ENCODE measurements around the gene HOXA11. TPM values are rescaled to one million over a fixed set of nuclear protein-coding genes. Genes with fewer than 3 reads are reported as not detected.

Gene HOXA11
- total RNA-seq, 5 donors from 2014 or later (not counting 1 experiment from before 2014, with no cell fraction given): not detected

DNA sequence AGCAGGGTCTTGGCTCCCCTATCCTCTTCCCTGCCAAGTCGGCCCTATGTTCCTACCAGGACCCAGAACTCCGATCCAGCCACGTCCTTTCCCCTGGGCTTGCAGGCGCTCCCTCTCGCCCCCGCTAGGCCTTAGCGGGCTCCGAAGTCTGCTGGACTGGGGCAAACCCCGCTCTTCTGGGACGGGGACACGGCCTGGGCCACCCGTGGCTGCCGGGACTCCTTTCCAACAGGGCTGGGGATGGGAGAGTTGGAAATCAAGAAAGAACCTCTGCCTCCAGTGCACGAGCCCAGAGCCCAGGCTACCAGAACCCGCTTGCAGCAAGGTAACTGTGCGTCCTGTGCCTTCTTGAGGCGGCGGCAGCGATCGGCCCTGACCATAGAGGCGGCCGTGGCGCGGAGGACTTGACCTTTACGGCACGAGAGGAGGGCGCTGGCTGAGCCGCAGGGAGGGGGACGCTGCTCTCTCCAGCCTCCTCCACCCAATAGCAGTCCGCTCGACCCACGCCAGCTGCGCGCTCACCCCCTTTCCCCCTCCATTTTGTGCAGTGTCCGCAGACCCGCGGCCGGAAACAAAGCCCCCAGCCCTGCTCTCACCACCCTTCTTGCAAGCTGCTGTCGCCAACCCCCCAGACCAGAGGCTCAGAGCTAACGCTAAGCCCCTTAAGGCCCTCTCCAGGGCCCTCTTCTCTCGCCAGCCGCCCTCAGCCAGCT is 7.0 kb upstream of the HOXA11 start:
- ATAC-seq (replicated peaks in 1 of 4): no peak
- H3K9me3 Mint-ChIP-seq: no peaks in the 10 kb centered on the region
- H3K4me3 Mint-ChIP-seq: peak overlapping the region; percentile 41 to 65 (median 47)
- Histone ChIP-seq H3K4me3 (ENCODE audit: control insufficient read depth in 1 of 2, extremely low read depth in 1 of 2, low read length in 1 of 2) (peak overlapping the region; percentile 6 to 60), H3K27ac (ENCODE audit: low read length) (no peak overlapping the region), H3K27me3 (replicated peaks in 1 of 2; ENCODE audit: control insufficient read depth in 2 of 2, extremely low read depth in 1 of 2, insufficient read depth in 2 of 2, low read length in 1 of 2) (peaks cover 37 to 72% of the 10 kb centered on the region in 2 experiments), H3K4me1 (ENCODE audit: control insufficient read depth in 1 of 2, extremely low read depth in 1 of 2, insufficient read depth in 2 of 2, low read length in 2 of 2) (peaks cover 7 to 50% of the 10 kb centered on the region in 2 experiments), H3K36me3 (ENCODE audit: control insufficient read depth in 2 of 2, extremely low read depth in 1 of 2, insufficient read depth in 1 of 2, low read length in 1 of 2) (no peaks in the 10 kb centered on the region), H3K9me3 (no peaks in the 10 kb centered on the region)
- POLR2A ChIA-PET: no interaction called here
- DNase-seq: peak in 2 of 35 experiments; percentile 14 to 23
- peaks cover 77 to 90% of the 10 kb centered on the region in 2 donors for H3K27me3 Mint-ChIP-seq
- H3K4me1 Mint-ChIP-seq: peaks cover 46 to 55% (median 53%) of the 10 kb centered on the region in 3 donors
- H3K27ac Mint-ChIP-seq: no peak overlapping the region
- no peaks in the 10 kb centered on the region for H3K36me3 Mint-ChIP-seq
- WGBS (ENCODE audit: insufficient coverage): 11% methylated on average over 33 of the region's 42 CpGs
- CTCF ChIA-PET: interaction anchor here in 1 of 2 donors (0.5 kb wide), 1 partner anchor 833 kb away, joined by 3 read pairs; no protein-coding TSS in a partner anchor

DNA sequence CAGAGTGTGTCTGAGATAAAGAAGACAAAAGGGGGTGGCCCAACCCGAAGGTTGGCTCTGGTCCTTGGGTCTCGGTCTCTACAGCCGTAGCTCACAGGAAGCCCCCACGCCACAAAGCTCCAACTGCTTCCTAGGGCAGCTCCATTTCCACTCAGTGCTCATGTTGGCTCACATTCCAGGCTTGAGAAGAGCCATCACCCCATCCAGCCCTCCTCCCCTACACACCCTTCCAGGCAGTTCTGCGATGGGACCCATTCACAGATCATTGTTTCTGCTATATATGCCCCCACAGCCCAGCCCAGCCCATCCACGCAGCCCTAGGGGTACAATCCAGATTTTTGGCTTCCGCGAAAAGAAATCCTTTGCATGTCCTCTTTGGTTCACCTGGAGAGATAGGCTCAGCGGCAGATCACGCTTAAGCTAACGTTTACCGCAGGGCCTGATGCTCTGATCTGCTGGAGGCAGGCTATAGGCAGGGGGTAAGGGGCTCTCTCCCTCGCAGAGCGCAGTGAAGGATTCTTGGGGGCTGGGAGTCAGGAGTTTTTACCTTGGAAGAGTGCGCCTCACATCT is 6.2 kb upstream of the HOXA11 start:
- DNase-seq (peak in 3 of 35 experiments; percentile 8 to 23 (median 9)), ATAC-seq (replicated peaks in 1 of 4) (no peak)
- H3K36me3 ChIP-seq (ENCODE audit: control insufficient read depth in 2 of 2, extremely low read depth in 1 of 2, insufficient read depth in 1 of 2, low read length in 1 of 2): no peaks in the 10 kb centered on the region
- 54% methylated on average over 13 of the region's 15 CpGs for WGBS (ENCODE audit: insufficient coverage)
- Mint-ChIP-seq H3K4me3 (peak overlapping the region in 1 of 3 donors; percentile 65), H3K4me1 (peaks cover 48 to 58% (median 56%) of the 10 kb centered on the region in 3 donors), H3K27me3 (peaks cover 76 to 92% of the 10 kb centered on the region in 2 donors), H3K36me3 (no peaks in the 10 kb centered on the region), H3K27ac (peak overlapping the region in 1 of 2 donors; percentile 53), H3K9me3 (no peaks in the 10 kb centered on the region)
- POLR2A ChIA-PET: no interaction called here
- H3K27me3 ChIP-seq (replicated peaks in 1 of 2; ENCODE audit: control insufficient read depth in 2 of 2, extremely low read depth in 1 of 2, insufficient read depth in 2 of 2, low read length in 1 of 2): peaks cover 39 to 77% of the 10 kb centered on the region in 2 experiments
- H3K4me3 ChIP-seq (ENCODE audit: control insufficient read depth in 1 of 2, extremely low read depth in 1 of 2, low read length in 1 of 2): no peak overlapping the region
- peaks cover 8 to 53% of the 10 kb centered on the region in 2 experiments for H3K4me1 ChIP-seq (ENCODE audit: control insufficient read depth in 1 of 2, extremely low read depth in 1 of 2, insufficient read depth in 2 of 2, low read length in 2 of 2)
- no peaks in the 10 kb centered on the region for H3K9me3 ChIP-seq
- CTCF ChIA-PET: interaction anchor here in 1 of 2 donors (2.2 kb wide), 1 partner anchor 12 kb away, joined by 26 read pairs; no protein-coding TSS in a partner anchor
- no peak overlapping the region for H3K27ac ChIP-seq (ENCODE audit: low read length)

DNA sequence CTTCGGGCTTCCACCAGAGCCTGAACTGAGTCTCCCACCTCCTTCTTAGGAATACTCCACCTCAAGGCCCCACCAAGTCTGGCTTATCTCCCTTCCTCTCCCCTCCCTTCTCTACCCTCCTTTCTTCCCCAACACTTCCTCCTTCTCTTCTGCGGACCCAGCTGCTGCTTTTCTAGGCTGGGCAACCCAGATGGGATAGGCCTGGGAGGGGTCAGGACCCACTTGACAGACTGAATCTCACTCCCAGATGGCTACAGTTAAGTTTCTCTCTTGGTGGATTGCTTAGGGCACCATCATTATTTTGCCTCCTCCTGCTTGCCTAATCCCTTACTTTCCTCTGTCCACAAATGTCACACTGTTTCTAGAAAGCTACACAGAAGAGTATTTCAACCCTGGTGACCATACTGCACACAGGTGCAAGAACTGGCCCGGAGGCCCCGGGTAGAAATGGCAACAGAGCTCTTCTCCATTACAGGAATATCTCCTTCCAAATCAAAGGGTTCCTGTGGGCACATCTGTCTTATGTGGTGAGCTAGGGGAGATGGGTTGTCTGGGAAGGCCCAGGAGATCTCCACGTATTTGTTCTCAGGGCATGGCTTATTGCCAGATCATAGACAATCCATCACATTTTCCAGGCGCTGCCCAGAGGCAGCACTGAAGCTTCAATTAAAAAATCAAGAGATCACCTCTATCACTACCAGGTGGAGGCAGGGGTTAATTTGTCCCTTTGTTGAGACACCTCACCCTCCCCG is 5.1 kb upstream of the HOXA11 start:
- Histone ChIP-seq H3K4me3 (ENCODE audit: control insufficient read depth in 1 of 2, extremely low read depth in 1 of 2, low read length in 1 of 2) (no peak overlapping the region), H3K36me3 (ENCODE audit: control insufficient read depth in 2 of 2, extremely low read depth in 1 of 2, insufficient read depth in 1 of 2, low read length in 1 of 2) (no peaks in the 10 kb centered on the region), H3K27me3 (replicated peaks in 1 of 2; ENCODE audit: control insufficient read depth in 2 of 2, extremely low read depth in 1 of 2, insufficient read depth in 2 of 2, low read length in 1 of 2) (peaks cover 37 to 88% of the 10 kb centered on the region in 2 experiments), H3K4me1 (ENCODE audit: control insufficient read depth in 1 of 2, extremely low read depth in 1 of 2, insufficient read depth in 2 of 2, low read length in 2 of 2) (peaks cover 16 to 64% of the 10 kb centered on the region in 2 experiments), H3K27ac (ENCODE audit: low read length) (no peak overlapping the region), H3K9me3 (no peaks in the 10 kb centered on the region)
- 33% methylated on average over 1 of the region's 7 CpGs for WGBS (ENCODE audit: insufficient coverage)
- DNase-seq: peak in 3 of 35 experiments; percentile 4 to 17 (median 10)
- no peaks in the 10 kb centered on the region for H3K36me3 Mint-ChIP-seq
- peaks cover 78 to 96% of the 10 kb centered on the region in 2 donors for H3K27me3 Mint-ChIP-seq
- peak overlapping the region in 2 of 3 donors; percentile 22 to 79 for H3K4me3 Mint-ChIP-seq
- ChIA-PET CTCF (interaction anchor here in 1 of 2 donors (0.7 to 2.2 kb wide), 2 partner anchors 11 to 13 kb away, joined by 3 to 26 read pairs; no protein-coding TSS in a partner anchor), POLR2A (interaction anchor here in 1 of 2 donors (0.6 kb wide), 1 partner anchor 87 kb away, joined by 4 read pairs; no protein-coding TSS in a partner anchor)
- H3K27ac Mint-ChIP-seq: peak overlapping the region in 1 of 2 donors; percentile 58
- H3K4me1 Mint-ChIP-seq: peaks cover 59 to 69% (median 66%) of the 10 kb centered on the region in 3 donors
- no peak for ATAC-seq (replicated peaks in 1 of 4)
- no peaks in the 10 kb centered on the region for H3K9me3 Mint-ChIP-seq

DNA sequence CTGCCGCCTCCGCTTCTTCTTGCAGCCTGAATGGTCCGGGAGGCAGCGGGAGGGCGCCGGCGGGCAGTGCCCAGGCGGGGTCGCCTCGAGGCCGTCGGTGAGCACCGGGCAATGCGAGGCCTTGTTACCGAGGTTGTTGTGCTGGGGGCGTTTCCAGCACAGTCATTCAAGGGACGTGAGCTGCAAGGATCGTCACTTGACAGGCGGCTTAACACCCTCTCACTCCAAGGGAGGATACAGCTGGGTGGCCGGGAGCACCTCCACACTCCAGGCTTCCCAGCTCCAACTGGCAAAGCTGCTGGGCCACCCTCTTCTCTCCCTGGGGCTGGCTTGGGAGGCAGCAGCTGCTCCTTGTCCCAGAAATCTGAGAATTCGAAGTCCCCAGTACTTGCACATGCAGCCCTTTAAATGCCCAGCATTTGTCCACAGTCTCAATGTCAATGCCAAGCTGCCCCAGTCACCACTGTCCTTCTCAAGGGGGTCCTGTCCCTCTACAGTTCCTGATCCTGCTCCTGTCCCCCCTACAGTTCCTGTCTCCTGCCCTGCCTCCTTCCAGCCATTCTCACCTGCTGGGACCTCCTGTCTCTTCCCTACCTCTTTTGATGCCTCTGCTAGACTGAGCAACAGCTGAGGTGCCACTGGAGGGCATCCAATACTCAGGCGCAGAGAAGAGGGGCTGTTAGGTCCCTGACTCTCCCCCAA is 4.4 kb upstream of the HOXA11 start:
- POLR2A ChIA-PET: no interaction called here
- Histone ChIP-seq H3K4me3 (ENCODE audit: control insufficient read depth in 1 of 2, extremely low read depth in 1 of 2, low read length in 1 of 2) (peak overlapping the region in 1 of 2 donors; percentile 70), H3K36me3 (ENCODE audit: control insufficient read depth in 2 of 2, extremely low read depth in 1 of 2, insufficient read depth in 1 of 2, low read length in 1 of 2) (no peaks in the 10 kb centered on the region), H3K27ac (ENCODE audit: low read length) (no peak overlapping the region), H3K27me3 (replicated peaks in 1 of 2; ENCODE audit: control insufficient read depth in 2 of 2, extremely low read depth in 1 of 2, insufficient read depth in 2 of 2, low read length in 1 of 2) (peaks cover 33 to 92% of the 10 kb centered on the region in 2 experiments), H3K4me1 (ENCODE audit: control insufficient read depth in 1 of 2, extremely low read depth in 1 of 2, insufficient read depth in 2 of 2, low read length in 2 of 2) (peaks cover 22 to 71% of the 10 kb centered on the region in 2 experiments), H3K9me3 (no peaks in the 10 kb centered on the region)
- DNase-seq (peak in 4 of 35 experiments; percentile 11 to 22 (median 14)), ATAC-seq (replicated peaks in 1 of 4) (peak in 1 of 4 experiments; percentile 6)
- CTCF ChIA-PET: interaction anchor here in 1 of 2 donors (0.6 to 2.2 kb wide), 3 partner anchors 10 to 21 kb away, joined by 3 to 26 read pairs (median 3); no protein-coding TSS in a partner anchor
- Mint-ChIP-seq H3K27me3 (peaks cover 76 to 96% of the 10 kb centered on the region in 2 donors), H3K4me1 (peaks cover 66 to 76% (median 73%) of the 10 kb centered on the region in 3 donors), H3K36me3 (no peaks in the 10 kb centered on the region), H3K27ac (peak overlapping the region; percentile 34 to 58), H3K4me3 (peak overlapping the region in 2 of 3 donors; percentile 24 to 79), H3K9me3 (no peaks in the 10 kb centered on the region)
- 30% methylated on average over 14 of the region's 22 CpGs for WGBS (ENCODE audit: insufficient coverage)

DNA sequence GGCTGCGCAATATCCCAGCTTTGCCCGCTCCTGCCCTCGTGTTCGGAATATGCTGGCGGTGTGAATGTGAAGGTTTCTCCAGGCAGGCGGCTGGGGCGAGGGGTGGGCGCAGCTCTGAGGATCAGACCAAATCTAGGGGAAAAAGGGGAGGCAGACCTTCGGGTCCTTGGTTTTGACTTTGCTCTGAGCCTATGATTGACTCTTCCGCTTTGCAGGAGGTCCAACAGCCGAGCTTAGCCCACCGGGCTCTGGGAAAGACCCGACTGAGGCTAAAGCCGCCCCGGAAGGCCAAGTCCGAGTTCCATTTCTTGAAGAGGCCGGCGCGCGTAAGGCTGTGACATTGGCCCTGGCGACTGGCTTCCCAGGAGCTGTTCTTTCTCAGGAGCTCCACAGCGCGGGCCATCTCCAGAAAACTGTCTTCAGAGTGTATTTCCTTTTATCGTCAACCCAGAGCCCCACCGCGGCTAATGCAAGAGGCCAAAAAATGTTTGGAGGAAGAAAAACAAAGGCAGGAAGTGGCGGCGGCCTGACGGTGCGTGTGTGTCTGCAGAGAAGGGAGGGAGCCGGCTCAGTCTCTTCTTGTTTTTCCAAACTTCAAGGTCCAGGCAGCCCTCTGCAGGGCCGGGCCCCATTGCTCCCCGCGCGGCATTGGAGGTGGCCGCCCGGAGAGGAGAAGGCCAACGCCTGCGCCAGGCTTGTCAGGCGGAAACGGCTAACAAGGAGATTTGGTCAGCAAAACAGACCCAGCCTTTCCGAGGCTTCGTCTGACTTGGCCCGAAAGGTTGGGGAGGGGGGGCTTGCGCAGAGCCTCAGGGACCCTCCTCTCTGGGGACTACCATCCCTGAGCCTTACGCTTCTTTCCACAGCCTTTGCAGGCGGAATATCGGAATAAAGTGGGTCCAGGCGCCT is 3.6 kb upstream of the HOXA11 start:
- 6% methylated on average over 49 of the region's 49 CpGs for WGBS (ENCODE audit: insufficient coverage)
- ChIA-PET POLR2A (no interaction called here), CTCF (interaction anchor here in 1 of 2 donors (0.6 to 1.9 kb wide), 2 partner anchors 11 to 20 kb away, joined by 3 to 4 read pairs; no protein-coding TSS in a partner anchor)
- Histone ChIP-seq H3K27me3 (replicated peaks in 1 of 2; ENCODE audit: control insufficient read depth in 2 of 2, extremely low read depth in 1 of 2, insufficient read depth in 2 of 2, low read length in 1 of 2) (peaks cover 30 to 97% of the 10 kb centered on the region in 2 experiments), H3K4me3 (ENCODE audit: control insufficient read depth in 1 of 2, extremely low read depth in 1 of 2, low read length in 1 of 2) (peak overlapping the region; percentile 25 to 70), H3K36me3 (ENCODE audit: control insufficient read depth in 2 of 2, extremely low read depth in 1 of 2, insufficient read depth in 1 of 2, low read length in 1 of 2) (no peaks in the 10 kb centered on the region), H3K4me1 (ENCODE audit: control insufficient read depth in 1 of 2, extremely low read depth in 1 of 2, insufficient read depth in 2 of 2, low read length in 2 of 2) (peaks cover 26 to 76% of the 10 kb centered on the region in 2 experiments), H3K27ac (ENCODE audit: low read length) (no peak overlapping the region), H3K9me3 (no peaks in the 10 kb centered on the region)
- H3K27ac Mint-ChIP-seq: peak overlapping the region in 1 of 2 donors; percentile 72
- peaks cover 60 to 81% (median 78%) of the 10 kb centered on the region in 3 donors for H3K4me1 Mint-ChIP-seq
- no peaks in the 10 kb centered on the region for H3K9me3 Mint-ChIP-seq
- no peaks in the 10 kb centered on the region for H3K36me3 Mint-ChIP-seq
- peak; percentile 49 to 63 (median 59) for ATAC-seq (replicated peaks in 1 of 4)
- H3K4me3 Mint-ChIP-seq: peak overlapping the region; percentile 65 to 79 (median 65)
- DNase-seq: peak in 29 of 35 experiments; percentile 26 to 65 (median 45)
- peaks cover 68 to 94% of the 10 kb centered on the region in 2 donors for H3K27me3 Mint-ChIP-seq
